Lower lobe of right lung (tissue), 2 donors: ENCODE results near the gene EIF4H. TPM values are rescaled to one million over a fixed set of nuclear protein-coding genes. Genes with fewer than 3 reads are reported as not detected.
"Not testable (repeated sequence)": the region's sequence is repeated elsewhere in the genome, so short reads cannot be mapped to it uniquely, and the experiment has no call there.

Source experiments
- ATAC-seq, 2 donors: fragments of 200-7000 bp; cut with Tn5 transposase; one replicate each; pipeline ENCODE4 v1.9.1; 2020 to 2022; ENCODE audit warnings: mild to moderate bottlenecking in 2 of 2, moderate library complexity in 2 of 2
- DNase-seq: peaks from one replicate; pipeline ENCODE4 v3.0.0-alpha.2; 2020
- H3K27ac ChIP-seq: fragments of 200-600 bp; one replicate; pipeline ENCODE4 v1.8.0; 2022
- H3K27me3 ChIP-seq: fragments of 200-600 bp; one replicate; pipeline ENCODE4 v1.8.0; 2022; ENCODE audit warnings: low read depth
- H3K36me3 ChIP-seq: fragments of 200-600 bp; one replicate; pipeline ENCODE4 v1.8.0; 2022; ENCODE audit warnings: mild to moderate bottlenecking
- H3K4me1 ChIP-seq: fragments of 200-600 bp; one replicate; pipeline ENCODE4 v1.8.0; 2022
- H3K4me3 ChIP-seq: fragments of 200-600 bp; one replicate; pipeline ENCODE4 v1.8.0; 2022; ENCODE audit warnings: mild to moderate bottlenecking
- H3K9me3 ChIP-seq: fragments of 200-600 bp; one replicate; pipeline ENCODE4 v1.8.0; 2022
- CTCF ChIP-seq: fragments of 200-600 bp; IDR thresholded peaks from one replicate; pipeline ENCODE4 v1.8.0; 2022; ENCODE audit warnings: antibody characterized with exemption, mild to moderate bottlenecking
- intact Hi-C: fragments of 100-400 bp; cut with DNase I; formaldehyde crosslinking; loops from one replicate; pipeline ENCODE4 v1.11.0; 2022
- total RNA-seq: library from RNA; stranded (reverse); fragmentation: NEBNext Ultra II Directional; extraction: Animal tissue kit (Norgen Biotek cat#: 25700); gene quantifications from one replicate; pipeline ENCODE4 v1.2.1, GENCODE V29; 2021
- donor health status: DM: no; HTN: yes; CAD: no; lungs with severe emphysema.

The EIF4H gene
- total RNA-seq, 1 donor from 2014 or later = 210 TPM

GRCh38 chr7:74223711-74224510, 49.8 kb downstream of the EIF4H start:
- H3K27me3 ChIP-seq = no peaks in the 10 kb centered on the region
- no peaks in the 10 kb centered on the region for H3K9me3 ChIP-seq
- ATAC-seq (no peak), DNase-seq (no peak)
- no peak for TF ChIP-seq CTCF
- H3K36me3 ChIP-seq = peaks cover 19% of the 10 kb centered on the region
- intact Hi-C loops = no loop called here
- H3K4me3 ChIP-seq = no peak overlapping the region
- no peak overlapping the region for H3K27ac ChIP-seq
- H3K4me1 ChIP-seq = no peaks in the 10 kb centered on the region

DNA sequence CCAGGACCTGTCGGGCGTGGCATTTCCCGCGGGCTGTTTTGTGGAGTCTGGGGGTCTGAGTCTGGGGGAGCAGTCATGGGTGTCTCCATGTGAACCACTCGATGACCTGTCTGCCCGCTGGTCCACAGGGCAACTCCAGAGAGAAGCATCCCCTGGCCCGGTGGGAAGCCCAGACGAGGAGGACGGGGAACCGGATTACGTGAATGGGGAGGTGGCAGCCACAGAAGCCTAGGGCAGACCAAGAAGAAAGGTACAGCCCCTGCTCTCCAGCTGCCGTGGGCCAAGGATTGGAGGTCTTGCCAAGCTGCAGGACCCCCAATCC, 50.3 kb downstream of the EIF4H start:
- H3K4me3 ChIP-seq = no peak overlapping the region
- peaks cover 1% of the 10 kb centered on the region for H3K4me1 ChIP-seq
- no peaks in the 10 kb centered on the region for H3K27me3 ChIP-seq
- DNase-seq (no peak), ATAC-seq (no peak)
- no peak for TF ChIP-seq CTCF
- intact Hi-C loops = no loop called here
- H3K27ac ChIP-seq = no peak overlapping the region
- H3K36me3 ChIP-seq = peaks cover 19% of the 10 kb centered on the region
- H3K9me3 ChIP-seq = no peaks in the 10 kb centered on the region

DNA sequence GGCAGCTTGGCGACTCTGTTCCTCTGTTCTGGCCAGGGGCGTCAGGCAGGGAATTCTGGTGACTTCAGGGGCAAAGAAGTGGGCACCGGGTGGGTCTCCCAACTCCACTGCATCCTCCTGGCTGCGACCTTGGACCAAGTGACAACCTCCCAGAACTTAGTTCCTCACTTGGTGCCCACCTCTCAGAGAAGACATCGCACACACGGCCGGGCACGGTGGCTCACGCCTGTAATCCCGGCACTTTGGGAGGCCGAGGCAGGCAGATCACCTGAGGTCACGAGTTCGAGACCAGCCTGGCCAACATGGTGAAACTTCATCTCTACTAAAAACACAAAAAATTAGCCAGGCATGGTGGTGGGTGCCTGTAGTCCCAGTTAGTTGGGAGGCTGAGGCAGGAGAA, 50.8 kb downstream of the EIF4H start:
- not testable (repeated sequence) for DNase-seq
- peaks cover 19% of the 10 kb centered on the region for H3K36me3 ChIP-seq

DNA sequence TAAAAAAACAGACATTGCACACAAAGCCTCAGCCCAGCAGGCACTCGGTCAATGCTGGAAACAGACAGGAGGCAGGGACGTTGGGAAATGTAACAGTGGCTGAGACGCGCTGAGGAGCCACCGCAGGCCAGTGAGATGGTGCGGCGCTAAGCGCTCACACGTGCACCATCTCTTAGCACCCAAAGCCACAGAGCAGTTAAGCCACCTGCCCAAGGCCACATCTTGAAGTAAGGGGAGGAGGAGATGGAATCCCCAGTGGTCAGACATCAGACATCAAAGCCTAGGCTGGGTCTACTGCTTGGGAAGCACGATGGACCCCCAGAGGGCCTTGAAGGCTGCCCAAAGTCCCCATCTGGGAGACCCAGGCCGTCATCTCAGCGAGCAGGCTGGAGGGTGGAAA, 51.2 kb downstream of the EIF4H start:
- TF ChIP-seq CTCF = no peak
- intact Hi-C loops = no loop called here
- no peak for ATAC-seq
- Histone ChIP-seq H3K9me3 (no peaks in the 10 kb centered on the region), H3K27me3 (no peaks in the 10 kb centered on the region), H3K4me3 (no peak overlapping the region), H3K27ac (no peak overlapping the region), H3K36me3 (peaks cover 23% of the 10 kb centered on the region), H3K4me1 (peaks cover 6% of the 10 kb centered on the region)
- no peak for DNase-seq

More for the DNA sequence above, 50.8 kb downstream of the EIF4H start:
- ATAC-seq, H3K27ac ChIP-seq, intact Hi-C loops, H3K4me3 ChIP-seq, H3K9me3 ChIP-seq, H3K27me3 ChIP-seq, H3K4me1 ChIP-seq: not testable (repeated sequence)

GRCh38 chr7:74226633-74227032, 52.5 kb downstream of the EIF4H start:
- Histone ChIP-seq H3K9me3 (no peaks in the 10 kb centered on the region), H3K36me3 (peaks cover 33% of the 10 kb centered on the region), H3K4me1 (peaks cover 6% of the 10 kb centered on the region), H3K27me3 (no peaks in the 10 kb centered on the region), H3K27ac (peak overlapping the region; percentile 49), H3K4me3 (no peak overlapping the region)
- ATAC-seq (peak; percentile 71), DNase-seq (peak; percentile 55)
- no peak for TF ChIP-seq CTCF
- intact Hi-C loops = no loop called here

- Histone ChIP-seq H3K9me3 (no peaks in the 10 kb centered on the region), H3K27me3 (no peaks in the 10 kb centered on the region), H3K4me3 (no peak overlapping the region), H3K27ac (no peak overlapping the region), H3K4me1 (peaks cover 6% of the 10 kb centered on the region), H3K36me3 (peaks cover 51% of the 10 kb centered on the region)
- ATAC-seq (peak; percentile 44 to 46), DNase-seq (no peak)
- intact Hi-C loops = no loop called here
- no peak for TF ChIP-seq CTCF
These were observed 55.1 kb downstream of the EIF4H start for GRCh38 chr7:74228951-74229900.
